Measurements from ENCODE around the gene ZCCHC2. TPM values are rescaled to one million over a fixed set of nuclear protein-coding genes. Genes with fewer than 3 reads are reported as not detected.

The ZCCHC2 gene
- total and polyA plus RNA-seq, 2 of the 13 experiments (the other 11 are each of a cell fraction or from before 2014, with no cell fraction given), result 62.5 to 76.1 TPM

DNA sequence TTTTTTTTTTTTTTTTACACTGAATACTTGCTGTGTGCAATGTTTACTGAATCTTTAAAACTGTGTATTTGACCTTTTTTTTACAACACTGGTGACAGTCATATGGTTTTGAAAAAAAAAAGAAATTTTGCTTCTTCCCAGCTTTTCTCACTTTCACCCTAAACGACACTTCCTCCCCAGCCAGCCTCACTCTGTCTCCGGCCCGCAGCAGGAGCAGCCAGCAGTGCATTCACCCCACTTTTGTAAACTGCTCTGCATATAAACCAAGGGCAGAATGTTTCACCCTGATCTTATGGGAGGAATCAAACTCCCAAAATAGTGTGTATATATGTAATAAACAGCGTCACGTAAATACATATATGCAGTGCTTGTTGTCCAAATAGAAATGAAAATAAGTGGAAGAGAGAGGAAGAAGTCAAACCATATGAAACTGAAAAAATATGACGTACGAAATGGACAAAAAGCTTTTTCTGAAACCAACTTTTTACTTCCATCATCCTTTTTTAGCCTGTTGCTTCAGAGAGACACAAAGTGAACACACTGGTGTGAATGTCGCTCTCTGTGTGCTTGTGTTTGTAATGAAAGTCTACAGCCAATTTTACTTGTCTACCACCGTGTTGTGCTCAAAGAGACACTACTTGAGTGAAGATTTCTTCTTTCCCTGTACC, 54.2 kb downstream of the ZCCHC2 start (continued):
- no peak for TF ChIP-seq ZNF12 (CRISPR knock-in tag; IDR thresholded peaks at IDR 0.05)
- no peak for TF ChIP-seq ZNF430 (CRISPR knock-in tag; IDR thresholded peaks at IDR 0.05)
- no peak for TF ChIP-seq KDM1A (CRISPR knock-in tag; IDR thresholded peaks at IDR 0.05)
- no peak for TF ChIP-seq SRSF1 (optimal IDR thresholded peaks at IDR 0.05; ENCODE audit: low read depth, low read length)
- TF ChIP-seq SKI (IDR thresholded peaks at IDR 0.05; ENCODE audit: partially characterized antibody), result no peak
- TF ChIP-seq ZNF17 (CRISPR knock-in tag; IDR thresholded peaks at IDR 0.05), result no peak
- no peak for TF ChIP-seq TBL1XR1 (IDR thresholded peaks at IDR 0.05; ENCODE audit: borderline replicate concordance, low read length, partially characterized antibody)
- no peak for TF ChIP-seq PRDM10 (CRISPR knock-in tag; IDR thresholded peaks at IDR 0.05; ENCODE audit: low read depth)
- no peak for TF ChIP-seq SIN3B (IDR thresholded peaks at IDR 0.05; ENCODE audit: low read length)
- TF ChIP-seq, protein P1, sequence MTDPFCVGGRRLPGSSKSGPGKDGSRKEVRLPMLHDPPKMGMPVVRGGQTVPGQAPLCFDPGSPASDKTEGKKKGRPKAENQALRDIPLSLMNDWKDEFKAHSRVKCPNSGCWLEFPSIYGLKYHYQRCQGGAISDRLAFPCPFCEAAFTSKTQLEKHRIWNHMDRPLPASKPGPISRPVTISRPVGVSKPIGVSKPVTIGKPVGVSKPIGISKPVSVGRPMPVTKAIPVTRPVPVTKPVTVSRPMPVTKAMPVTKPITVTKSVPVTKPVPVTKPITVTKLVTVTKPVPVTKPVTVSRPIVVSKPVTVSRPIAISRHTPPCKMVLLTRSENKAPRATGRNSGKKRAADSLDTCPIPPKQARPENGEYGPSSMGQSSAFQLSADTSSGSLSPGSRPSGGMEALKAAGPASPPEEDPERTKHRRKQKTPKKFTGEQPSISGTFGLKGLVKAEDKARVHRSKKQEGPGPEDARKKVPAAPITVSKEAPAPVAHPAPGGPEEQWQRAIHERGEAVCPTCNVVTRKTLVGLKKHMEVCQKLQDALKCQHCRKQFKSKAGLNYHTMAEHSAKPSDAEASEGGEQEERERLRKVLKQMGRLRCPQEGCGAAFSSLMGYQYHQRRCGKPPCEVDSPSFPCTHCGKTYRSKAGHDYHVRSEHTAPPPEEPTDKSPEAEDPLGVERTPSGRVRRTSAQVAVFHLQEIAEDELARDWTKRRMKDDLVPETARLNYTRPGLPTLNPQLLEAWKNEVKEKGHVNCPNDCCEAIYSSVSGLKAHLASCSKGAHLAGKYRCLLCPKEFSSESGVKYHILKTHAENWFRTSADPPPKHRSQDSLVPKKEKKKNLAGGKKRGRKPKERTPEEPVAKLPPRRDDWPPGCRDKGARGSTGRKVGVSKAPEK (CRISPR knock-in tag; IDR thresholded peaks at IDR 0.05; ENCODE audit: borderline replicate concordance), result no peak
